Astrocyte (in vitro differentiated cells and primary cell): ENCODE results near the gene PALLD.

Experiments used
- CTCF ChIP-seq: IDR thresholded peaks from 2 replicates; pipeline ENCODE4 v1.5.1; 2011; ENCODE audit warnings: low read depth, mild to moderate bottlenecking, inconsistent platforms, low read length, moderate library complexity; ENCODE audit not compliant: insufficient read depth
- EZH2 ChIP-seq: IDR thresholded peaks from 2 replicates; pipeline ENCODE4 v1.6.1; 2012; ENCODE audit warnings: mild to moderate bottlenecking, low read length, inconsistent platforms; ENCODE audit not compliant: insufficient read depth

GRCh38 chr4:168475745-168476144 is 21.1 kb upstream of the PALLD start:
- TF ChIP-seq CTCF (no peak), EZH2 (no peak)
